ENCODE measurements around the gene ZBTB5.
"Not testable (repeated sequence)": the region's sequence is repeated elsewhere in the genome, so short reads cannot be mapped to it uniquely, and the experiment has no call there.

The ZBTB5 gene

DNA sequence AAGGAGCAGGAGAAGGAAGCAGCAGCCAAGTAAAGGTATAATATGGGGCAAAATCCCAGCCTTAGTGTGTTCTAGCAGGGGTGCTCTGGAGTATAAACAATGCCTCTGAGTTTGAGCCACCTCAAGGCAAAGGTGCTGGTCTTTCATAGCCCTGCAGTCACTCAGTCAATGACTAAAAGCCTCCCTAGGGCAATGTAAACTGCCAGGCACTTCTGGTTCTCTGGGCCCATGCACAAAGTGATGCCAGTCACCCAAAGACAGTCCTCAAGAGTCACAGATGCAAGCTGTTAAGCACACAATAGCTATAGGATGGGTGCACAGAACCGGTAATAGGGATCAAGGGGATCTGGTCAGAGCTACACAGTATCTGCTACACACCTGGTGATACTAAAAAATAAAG is 12.6 kb downstream of the ZBTB5 start:
- no peak for DNase-seq

DNA sequence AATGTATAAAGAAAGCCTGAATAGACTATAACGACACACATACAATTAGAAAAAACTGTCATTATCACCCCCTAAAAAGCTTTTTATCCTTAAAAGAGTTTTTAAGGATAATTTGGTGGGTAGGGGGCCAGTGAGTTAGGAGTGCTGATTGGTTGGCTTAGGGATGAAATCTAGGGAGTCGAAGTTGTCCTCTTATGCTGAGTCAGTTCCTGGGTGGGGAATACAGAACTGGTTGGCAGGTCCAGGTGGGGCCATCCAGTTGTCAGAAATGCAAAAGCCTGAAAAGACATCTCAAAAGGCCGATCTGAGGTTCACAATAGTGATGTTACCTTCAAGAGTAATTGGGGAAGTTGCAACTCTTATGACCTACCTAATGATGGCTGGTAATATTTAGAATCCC is 13.6 kb downstream of the ZBTB5 start:
- DNase-seq = no peak

DNA sequence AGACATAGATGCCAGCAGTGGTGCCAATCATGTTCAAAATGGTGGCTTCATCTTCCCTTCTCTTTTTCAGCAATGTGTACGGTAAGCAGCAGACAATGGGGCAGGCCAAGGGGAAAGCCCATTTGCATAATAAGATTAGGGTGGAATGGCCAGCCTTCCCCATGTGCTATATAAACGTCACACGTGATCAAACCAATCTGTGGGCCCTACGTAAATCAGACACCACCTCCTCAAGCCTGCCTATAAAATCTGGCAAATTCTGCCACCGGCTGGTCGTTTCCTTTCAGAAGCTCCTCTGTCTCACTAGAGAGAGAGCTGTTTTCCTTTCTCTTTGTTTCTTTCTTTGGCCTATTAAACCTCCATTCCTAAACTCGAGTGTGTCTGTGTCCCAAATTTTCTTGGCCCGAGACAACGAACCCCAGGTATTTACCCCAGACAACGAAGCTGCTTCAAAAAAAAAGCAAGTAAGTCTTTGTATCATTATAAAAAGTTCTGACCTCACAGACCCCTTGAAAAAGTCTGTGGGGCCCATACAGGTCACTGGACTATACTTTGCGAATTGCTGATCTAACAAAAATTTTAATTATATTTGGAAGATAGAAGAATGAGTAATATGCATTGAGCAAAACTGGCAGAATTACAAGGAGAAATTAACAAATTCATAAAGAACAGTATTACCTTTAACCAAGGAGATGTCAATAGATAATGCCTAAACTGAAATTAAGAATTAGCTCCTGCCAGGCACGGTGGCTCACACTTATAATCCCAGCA is 15.2 kb downstream of the ZBTB5 start:
- DNase-seq = no peak

DNA sequence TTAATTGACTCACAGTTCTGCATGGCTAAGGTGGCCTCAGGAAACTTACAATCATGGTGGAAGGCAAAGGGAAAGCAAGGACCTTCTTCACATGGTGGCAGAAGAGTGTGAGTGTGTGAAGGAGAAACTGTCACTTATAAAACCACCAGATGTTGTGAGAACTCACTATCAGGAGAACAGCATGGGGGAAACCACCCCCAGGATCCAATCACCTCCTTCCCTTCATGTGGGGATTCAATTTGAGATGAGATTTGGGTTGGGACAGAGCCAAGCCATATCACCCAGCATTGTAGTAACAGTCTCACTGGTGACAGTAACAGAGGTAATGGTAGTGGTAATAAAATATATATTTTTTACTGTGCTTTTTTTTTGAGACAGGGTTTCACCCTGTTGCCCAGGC is 18.1 kb downstream of the ZBTB5 start:
- no peak for DNase-seq

DNA sequence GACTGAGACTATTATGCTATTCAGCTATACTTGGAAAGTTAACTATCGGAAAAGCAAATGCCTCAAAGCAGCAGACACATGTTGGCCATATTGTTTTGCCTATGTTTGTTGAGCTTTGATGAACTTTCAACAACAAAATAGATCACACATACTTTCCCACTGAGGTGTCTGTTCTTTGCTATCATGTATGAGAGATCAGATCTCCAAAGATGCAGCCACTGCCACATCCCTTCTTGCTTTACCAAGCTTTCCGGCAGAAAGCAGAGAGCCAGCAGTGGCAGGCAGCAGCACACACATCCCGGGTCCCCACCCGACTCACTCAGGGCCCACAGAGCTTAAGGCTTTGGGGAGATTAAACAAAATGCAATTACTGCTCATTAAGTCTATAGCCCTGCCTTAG is 18.8 kb downstream of the ZBTB5 start:
- DNase-seq = no peak

DNA sequence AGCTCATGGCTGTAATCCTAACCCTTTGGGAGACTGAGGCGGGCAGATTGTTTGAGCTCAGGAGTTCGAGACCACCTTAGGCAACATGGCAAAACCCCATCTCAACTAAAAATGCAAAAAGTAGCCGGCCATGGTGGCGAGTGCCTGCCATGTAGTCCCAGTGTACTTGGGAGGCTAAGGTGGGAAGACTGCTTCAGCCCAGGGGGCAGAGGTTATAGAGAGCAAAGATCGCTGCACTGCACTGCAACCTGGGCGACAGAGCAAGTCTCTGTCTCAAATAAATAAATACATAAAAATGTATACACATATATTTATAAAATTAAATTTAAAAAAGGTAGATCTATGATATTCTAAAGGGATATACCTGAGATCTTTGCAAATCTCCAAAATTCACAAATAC is 19.4 kb downstream of the ZBTB5 start:
- DNase-seq = no peak

DNA sequence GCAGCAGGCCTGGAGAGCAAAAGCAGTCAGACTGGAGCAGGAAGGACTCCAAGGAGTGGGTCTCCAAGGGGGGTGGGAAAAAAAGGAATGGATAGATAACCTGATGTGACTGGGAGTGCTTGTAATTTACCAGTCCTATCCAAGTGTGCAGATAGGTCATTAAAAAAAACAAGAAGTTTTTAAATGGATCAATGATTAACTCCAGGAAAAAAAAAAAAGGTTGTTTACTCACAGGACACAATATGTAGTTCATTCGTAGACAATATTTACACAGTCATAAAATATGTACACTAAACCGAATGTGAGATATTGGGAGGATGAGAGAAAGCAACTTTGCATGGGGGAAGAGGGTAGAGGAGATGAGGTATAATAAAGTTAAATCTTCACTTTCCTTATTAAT is 20.4 kb downstream of the ZBTB5 start:
- no peak for DNase-seq

DNA sequence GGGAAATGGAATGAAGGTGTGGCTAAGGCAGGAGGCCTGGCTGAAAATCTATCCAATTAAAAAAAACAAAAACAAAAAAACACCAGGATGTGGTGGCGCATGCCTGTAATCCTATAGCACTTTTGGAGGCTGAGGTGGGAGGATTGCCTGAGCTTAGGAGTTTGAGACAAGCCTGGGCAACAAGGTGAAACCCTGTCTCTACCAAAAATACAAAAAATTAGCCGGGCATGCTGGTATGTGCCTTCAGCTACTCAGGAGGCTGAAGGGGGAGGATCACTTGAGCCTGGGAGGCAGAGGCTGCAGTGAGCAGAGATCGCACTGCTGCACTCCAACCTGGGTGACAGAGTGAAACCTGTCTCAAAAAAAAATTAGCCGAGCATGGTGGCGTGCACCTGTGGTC is 21.7 kb downstream of the ZBTB5 start:
- DNase-seq = no peak

DNA sequence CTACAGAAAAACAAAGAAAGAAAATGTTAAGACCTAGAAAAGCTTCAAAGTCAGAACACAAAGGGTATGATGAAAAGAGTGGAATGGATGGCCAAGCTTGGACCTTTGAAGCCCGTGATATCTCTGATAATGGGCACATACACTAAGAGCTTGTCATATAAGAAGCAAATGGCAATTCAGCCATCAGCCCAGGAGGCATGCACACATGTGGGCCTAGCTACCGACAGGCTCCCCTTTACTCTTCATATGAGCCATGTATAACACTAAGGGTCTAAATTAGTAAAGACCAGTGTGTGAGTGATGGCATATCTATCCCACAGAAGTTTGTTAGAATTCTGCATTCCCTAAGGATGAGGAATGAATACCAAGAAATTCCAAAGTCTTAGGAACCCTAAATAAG is 22.7 kb downstream of the ZBTB5 start:
- no peak for DNase-seq

DNA sequence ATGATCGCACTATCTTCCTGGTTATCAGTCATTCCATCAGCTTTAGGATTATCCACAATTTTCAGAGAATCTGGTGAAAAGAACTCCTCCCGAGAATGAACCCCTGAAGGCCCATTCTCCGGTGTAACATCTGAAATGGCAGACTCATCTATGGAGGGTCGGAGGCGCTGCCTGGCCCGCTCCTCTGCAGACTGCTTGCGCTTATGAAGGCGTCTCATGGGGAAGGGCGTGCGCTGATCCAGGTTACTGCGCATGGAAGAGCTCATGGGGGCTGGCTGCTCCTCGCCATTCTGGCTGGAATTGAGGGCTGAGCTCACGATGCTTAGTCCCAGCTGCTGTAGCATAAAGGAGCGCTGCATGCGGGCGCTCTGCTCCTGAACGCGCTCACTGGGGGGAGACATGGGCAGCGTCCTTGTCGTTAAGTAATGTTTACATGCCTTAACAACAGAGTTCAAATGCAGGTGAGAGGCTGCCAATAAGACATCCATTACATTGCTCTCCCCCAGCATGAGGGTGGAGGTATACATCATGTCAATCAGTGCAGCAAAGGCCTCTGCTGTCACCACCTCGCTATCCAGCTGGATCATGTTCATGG is 23.4 kb downstream of the ZBTB5 start:
- no peak for DNase-seq

DNA sequence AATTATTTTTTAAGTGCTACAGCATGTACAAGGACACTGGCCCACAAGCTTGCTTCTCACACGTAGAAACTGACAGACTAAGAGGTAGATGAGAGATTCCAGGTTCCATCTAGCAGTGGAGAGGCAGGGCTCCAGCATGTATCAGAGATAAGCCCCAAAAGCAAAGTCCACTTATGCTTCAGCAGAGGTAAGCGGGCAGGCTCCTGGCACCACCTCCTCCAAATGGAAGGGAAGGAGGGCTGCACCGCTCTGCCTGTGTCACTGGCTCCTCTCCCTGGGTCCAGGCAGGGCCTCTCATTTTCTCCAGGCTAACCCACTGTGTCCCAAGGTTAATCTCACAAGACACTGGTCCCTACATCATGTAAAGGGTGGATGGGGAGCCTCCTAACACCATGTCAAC is 26.9 kb downstream of the ZBTB5 start:
- DNase-seq = no peak

DNA sequence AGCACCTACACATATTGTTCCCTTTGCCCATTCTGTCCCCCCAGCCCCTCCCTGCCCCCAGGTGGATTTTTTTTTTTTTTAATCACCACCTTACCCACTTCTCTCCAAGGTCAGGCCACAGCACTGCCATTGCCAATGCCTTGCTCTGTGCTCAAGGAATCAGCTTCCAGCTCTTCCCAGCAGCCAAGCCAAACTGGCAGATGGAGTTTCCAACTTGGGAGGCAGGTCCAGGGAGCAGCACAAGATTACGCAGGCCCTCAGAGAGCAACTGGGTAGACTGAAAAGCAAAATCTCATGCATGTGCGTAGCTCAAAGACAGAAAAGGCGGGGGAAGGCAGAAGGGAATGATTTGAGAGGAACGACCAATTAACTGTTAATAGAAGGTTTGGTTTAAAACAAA is 27.6 kb downstream of the ZBTB5 start:
- no peak for DNase-seq

DNA sequence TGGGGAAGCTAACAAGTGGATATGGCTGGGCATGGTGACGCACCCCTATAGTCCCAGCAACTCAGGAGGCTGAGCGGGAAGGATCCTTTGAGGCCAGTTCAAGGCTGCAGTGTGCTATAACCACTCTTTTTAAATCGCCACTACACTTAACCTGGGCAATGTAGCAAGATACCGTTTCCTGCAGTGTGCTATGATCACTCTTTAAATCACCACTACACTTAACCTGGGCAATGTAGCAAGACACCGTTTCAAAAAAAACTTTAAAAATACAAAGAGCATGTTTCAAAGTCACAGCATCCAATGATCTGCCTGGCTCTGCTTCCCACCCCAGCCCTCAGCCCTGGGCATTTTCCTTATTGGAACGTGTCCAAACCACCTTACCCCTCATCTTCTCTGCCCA is 28.2 kb downstream of the ZBTB5 start:
- no peak for DNase-seq

DNA sequence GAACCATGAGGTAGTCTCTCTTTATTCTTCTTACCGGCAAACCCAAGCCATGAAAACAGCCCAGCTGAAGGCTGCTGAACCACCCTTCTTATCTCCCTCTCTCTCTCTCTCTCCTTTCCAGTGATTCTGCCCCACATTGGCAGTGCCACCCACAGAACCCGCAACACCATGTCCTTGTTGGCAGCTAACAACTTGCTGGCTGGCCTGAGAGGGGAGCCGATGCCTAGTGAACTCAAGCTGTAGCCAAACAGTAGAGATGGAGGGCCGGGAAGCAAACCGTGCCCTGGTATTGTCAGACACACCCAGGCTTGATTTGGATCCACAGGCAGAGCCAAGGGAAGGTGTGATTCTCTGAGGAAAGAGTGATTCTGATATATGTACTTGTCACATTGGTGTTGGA is 28.7 kb downstream of the ZBTB5 start:
- DNase-seq = no peak

DNA sequence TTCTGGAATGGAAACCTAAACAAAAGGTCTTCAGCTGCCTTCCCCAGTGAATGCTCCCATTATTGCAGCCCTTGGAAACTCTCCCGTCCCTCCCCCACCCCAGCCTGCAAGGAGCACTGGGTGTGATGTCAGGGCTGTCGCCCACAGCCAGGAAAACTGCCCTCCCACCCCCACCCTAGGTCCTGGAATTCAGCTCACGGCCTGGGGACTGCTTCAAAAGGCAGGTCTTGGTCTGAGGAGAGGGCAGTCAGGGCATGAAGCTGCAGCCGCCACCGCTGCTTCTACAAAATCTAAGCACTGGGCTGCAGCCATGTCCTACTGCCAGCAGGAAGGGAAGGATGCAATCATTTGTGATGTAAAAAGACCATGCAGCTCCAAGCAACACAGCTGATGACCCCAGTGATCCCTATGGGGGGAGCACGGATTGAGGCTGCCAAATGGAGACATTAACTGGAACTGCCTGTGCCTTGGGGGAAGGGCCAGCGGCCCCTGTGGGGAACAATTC is 31.3 kb downstream of the ZBTB5 start:
- no peak for DNase-seq

DNA sequence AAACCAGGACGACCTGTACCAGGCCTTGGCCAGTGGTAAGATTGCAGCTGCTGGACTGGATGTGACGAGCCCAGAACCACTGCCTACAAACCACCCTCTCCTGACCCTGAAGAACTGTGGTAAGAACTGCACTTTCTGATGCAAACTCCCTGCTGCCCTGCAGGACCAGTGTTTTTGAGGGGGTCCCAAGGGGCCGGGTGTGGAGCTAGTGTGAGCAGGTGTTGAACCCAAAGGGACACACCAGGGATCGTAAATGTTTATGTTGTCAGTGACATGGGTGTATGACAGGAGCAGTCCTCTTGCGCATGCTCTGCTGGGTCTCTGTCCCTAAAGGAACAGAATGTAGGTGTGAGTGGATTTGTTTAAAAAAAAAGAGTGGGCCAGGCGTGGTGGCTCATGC is 33.2 kb downstream of the ZBTB5 start:
- no peak for DNase-seq

DNA sequence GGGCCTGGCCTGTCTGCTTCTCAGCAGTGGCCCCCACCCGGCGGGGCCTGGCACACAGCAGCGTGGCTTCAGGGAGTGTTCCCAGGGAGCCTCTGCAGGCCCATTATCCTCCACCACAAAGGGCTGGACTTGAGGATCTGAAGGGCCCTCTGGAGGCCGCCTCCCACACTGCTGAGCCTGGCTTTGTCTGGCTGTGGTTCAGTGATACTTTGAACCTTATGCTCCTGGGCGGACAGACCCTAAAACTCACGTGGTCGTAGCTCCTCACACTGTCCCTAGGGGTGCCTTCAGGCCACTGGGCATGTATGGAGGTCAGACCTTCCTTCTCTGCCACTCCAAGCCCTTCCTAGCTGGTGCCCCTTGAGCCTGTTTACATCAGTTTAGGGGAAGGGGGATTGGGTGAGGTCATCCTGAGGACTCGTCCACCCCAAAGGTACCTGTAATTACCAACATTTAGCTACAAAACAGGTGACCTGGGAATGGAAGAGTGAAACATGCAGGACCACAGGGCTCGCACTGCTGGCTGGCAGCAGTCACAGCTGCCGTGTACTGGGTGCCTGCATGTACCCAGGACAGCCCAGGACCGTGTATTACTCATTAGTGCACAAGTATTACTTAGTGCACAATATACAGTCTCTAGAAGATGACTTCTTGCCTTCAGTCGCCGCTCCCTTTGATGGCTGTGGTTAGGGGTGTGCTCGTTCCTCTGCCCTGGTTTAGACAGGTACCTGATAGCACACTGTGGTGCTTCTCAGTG is 34.2 kb downstream of the ZBTB5 start:
- DNase-seq = no peak

DNA sequence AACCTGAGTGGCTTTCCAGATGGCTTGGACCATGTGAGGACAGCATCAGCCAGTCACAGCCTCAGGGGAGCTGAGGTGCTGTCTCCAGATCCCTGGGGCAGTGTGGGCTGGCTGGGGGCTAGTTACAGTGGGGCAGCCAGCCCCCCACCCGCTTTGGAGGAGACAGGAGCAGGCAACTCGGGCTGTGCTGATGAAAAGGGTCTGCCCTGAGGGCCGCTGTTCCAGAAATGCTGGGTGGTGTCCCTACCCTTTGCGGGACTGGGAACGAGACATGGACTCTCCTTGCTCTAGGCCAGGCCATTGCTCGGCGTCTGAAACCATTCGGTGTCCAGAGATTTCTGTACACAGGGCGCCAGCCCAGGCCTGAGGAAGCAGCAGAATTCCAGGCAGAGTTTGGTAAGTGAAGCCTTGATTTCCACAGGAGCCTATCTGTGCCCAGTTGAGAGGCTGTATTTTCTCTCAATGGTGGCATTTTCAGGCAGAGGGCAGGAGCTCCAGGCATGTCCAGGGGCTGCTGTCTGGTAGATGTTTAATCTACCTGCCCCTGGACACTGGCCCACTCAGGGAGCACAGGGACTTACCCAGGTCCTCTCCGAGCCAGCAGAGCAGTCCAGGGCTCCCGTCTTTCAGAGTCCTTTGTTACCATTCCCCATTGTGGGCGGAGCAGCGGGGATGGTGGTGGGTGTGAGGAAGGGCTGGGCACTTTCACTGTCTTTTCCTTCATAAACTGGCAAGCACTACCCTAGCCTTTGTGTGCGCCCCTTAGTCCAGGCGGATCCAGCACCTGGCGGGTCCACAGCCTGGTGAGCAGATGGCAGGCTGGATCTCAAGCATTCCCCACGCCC is 35.6 kb downstream of the ZBTB5 start:
- DNase-seq = no peak

DNA sequence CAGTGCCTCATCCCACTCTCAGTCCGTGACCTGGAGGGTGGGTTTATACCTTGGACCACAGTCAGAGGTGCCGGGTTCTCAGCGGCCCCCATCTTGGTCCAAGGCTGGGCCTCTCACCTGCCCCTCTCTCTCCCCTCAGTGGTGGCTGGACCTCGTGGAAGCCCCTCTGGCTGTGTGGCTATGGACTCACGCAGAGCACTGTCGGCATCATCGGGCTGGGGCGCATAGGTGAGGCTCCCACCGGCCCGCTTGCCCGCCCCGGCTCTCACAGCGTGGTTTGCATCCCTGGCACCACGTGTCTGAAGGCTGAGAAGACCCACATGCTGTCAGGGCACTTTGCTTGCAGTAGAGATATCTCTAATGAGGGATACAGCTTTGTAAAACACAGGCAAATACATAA is 36.9 kb downstream of the ZBTB5 start:
- no peak for DNase-seq

DNA sequence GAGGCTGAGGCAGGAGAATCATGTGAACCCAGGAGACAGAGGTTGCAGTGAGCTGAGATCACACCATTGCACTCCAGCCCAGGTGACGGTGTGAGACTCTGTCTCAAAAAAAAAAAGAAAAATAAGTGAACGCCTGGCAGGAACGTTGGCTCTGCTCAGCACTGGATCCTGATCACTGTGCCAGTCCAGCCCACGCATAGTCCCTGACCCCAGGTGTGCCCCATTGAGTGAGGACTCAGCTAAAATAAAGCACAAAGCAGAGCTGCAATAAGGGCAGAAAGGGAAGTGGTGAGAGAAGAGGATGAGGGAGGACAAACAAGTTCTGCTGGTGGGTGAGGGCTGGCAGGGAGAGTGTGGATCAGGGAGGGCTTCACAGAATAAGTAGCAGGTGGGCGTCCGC is 38.4 kb downstream of the ZBTB5 start:
- no peak for DNase-seq

DNA sequence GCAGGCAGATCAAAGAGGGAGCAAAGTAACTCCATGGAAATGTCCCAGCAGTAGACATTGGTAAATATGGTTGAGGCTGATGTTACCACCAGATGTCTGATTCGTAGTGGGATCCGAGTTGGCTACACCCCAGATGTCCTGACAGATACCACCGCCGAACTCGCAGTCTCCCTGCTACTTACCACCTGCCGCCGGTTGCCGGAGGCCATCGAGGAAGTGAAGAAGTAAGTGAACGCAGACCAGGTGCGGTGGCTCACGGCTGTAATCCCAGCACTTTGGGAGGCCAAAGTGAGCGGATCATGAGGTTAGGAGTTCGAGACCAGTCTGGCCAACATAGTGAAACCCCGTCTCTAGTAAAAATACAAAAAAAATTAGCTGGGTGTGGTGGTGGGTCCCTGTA is 38.8 kb downstream of the ZBTB5 start:
- DNase-seq = not testable (repeated sequence)

DNA sequence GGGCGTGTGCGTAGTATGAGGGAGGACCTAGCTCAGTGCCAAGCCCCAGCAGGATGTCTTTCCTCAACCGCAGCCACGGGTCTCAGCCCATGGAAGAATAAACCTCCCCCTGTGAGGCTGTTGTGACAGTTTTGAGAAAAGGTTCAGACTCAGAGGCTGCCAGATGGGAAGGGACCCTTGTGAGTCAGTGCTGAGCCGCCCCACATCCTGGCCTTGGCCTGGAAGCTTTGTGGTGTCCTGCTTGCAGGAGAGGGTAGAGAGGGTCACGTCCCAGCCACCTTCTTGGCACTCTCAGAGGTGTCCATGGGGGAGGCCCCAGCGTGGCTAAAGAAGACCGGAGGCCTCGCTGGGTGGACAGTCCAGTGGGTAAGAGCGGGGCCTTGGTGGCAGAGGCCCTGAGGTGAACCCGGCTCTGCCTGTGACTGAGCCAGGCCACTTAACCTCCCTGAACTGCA is 39.9 kb downstream of the ZBTB5 start:
- DNase-seq = no peak

Measured in right kidney (tissue), 1 donor.